ENCODE measurements around the gene BCL11B. TPM values are rescaled to one million over a fixed set of nuclear protein-coding genes. Genes with fewer than 3 reads are reported as not detected.

BCL11B gene
- total RNA-seq, 1 donor from 2014 or later: 48.2 TPM

DNA sequence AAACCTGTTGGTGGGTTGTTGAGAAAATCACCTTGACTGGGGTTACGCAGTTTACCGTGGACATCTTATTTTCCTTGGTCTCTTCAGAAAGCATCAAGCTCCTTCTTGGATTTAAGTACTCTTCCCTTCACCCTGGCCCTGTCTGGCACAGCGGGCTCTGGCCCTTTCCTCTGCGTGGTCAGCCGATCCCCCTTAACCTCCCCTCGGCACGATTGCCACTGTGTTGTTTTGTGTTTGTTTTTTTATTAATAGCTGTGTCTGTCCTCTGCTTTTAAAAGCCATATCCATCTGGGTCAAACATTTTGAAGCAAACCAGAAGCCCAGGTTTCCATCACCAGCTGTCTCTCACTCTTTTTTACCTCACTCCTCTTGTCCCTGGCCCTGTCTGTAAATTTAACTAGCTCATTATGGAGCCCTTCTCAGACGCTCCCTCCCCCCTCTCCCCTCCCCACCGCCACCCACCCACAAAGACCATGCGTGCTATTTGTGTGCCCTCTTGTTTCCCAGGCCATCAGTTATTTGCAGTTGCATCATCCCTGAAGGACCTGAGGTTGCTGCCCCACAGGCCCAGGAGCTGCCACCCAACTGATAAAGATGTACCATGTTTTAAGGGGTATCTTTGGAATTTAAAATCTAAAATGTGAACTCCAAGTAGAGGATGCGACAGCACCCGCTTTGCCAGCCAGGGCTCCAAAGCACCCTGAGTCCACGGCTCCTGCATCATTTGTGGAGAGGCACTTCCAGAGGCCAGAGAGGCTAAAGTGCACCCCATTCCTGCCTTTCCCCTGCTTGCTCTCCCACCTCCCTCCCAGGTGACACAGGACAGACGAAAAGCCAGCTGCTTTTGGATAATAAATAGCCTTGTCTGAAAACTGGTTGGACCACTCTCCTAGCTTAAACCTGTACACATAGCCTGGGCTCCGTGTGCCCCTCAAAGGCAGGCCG is 3.9 kb downstream of the BCL11B start:
- Mint-ChIP-seq H3K4me3 (peak overlapping the region; percentile 91), H3K27me3 (no peaks in the 10 kb centered on the region), H3K4me1 (peaks cover 60% of the 10 kb centered on the region), H3K36me3 (ENCODE audit: low read depth) (peaks cover 38% of the 10 kb centered on the region), H3K27ac (peak overlapping the region; percentile 99), H3K9me3 (no peaks in the 10 kb centered on the region)
- peak; percentile 72 for DNase-seq
- intact Hi-C loops (cut with micrococcal nuclease): loop anchor here (2.0 to 10.0 kb wide), 3 partner anchors 335 to 1561 kb away; no protein-coding TSS in a partner anchor

DNA sequence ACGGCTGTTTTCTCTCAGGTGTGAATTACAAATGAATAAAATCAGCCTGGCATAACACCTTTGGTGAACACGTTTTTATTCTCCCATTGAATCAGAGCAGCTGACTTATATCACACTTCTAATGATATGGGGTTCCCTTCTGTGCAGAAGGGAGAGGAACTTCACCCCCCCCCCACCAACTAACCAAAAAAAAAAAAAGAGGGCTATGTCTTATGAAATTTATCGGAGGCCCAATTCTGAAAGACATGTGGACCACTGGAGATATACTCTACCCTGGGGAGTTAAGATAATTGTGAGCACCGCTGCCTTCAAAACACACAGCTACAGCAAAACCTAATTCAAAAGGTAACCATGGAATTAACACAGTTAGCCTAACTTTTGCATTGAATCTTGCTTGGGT is 4.6 kb downstream of the BCL11B start:
- H3K36me3 Mint-ChIP-seq (ENCODE audit: low read depth): peaks cover 44% of the 10 kb centered on the region
- peak overlapping the region; percentile 91 for H3K4me3 Mint-ChIP-seq
- intact Hi-C loops (cut with micrococcal nuclease): loop anchor here (2.0 to 10.0 kb wide), 3 partner anchors 335 to 1560 kb away; no protein-coding TSS in a partner anchor
- no peaks in the 10 kb centered on the region for H3K27me3 Mint-ChIP-seq
- H3K4me1 Mint-ChIP-seq: peaks cover 60% of the 10 kb centered on the region
- DNase-seq: no peak
- no peaks in the 10 kb centered on the region for H3K9me3 Mint-ChIP-seq
- peak overlapping the region; percentile 99 for H3K27ac Mint-ChIP-seq

DNA sequence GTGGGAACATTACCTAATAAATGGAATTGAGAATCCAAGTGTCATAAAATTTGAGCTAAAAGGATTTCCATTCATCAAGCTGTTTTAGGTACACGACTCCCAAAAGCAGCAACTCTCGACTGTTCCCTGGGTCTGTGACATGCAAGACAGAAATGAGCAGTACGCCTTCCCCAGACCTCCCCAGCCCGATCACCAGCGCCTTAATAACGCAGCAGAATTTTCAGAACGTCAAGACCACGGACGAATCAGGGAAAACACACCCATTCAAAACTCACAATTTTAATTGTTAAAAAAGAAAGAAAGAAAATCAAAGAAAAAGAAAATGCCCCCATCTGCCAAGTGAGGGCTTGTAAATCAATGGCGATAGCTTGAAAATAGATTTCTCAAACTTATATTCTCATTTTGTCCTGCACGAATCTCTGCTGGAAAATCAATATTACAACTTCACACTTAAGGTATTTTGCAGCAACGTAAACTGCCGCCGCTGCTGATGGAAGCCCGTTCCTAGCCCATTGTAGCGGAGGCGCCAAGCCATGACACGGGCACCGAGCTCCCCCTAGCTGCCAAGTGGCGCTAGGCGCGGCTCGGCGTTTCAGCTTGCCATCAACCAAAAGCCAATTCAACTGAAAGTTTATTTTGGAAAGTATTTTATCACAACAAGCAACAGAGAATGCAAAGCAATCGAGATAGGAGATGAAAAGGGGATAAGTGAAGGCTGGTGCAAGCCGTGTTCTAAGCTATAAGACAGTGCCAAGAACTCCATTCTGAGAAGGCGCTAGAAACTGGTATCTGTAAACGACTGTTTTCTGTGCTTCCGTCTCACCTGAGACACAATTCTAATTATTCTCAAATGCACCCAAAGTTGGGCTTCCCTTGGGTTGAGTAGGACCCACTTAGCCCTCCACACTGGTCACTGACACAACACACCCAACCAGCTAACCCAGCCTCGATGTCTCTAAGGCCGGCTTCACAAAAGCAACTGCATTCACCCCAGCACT is 5.5 kb downstream of the BCL11B start:
- H3K9me3 Mint-ChIP-seq: no peaks in the 10 kb centered on the region
- H3K4me1 Mint-ChIP-seq: peaks cover 65% of the 10 kb centered on the region
- intact Hi-C loops (cut with micrococcal nuclease): loop anchor here (1.0 to 10.0 kb wide), 4 partner anchors 334 to 1559 kb away; no protein-coding TSS in a partner anchor
- peak overlapping the region; percentile 91 for H3K4me3 Mint-ChIP-seq
- peak overlapping the region; percentile 99 for H3K27ac Mint-ChIP-seq
- peaks cover 50% of the 10 kb centered on the region for H3K36me3 Mint-ChIP-seq (ENCODE audit: low read depth)
- no peaks in the 10 kb centered on the region for H3K27me3 Mint-ChIP-seq
- DNase-seq: peak; percentile 97

DNA sequence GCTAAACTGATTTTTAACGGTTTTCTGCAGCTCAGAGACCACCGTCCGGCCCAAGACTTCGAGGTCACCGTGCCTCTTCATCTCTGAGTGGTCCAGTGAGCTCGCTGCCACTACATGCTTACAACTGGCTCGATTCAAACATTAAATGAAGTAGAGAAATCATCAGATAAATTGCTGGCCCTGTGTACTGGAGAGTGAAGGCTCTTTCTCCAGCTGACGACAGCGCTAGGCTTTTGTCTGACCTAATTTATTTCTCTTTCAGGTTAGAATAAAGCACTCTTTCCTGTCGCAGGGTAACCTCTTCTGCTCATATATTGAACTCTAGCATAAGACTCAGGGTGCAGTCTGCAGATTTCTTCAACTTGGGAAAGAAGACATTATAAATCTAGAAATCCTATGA is 6.4 kb downstream of the BCL11B start:
- Mint-ChIP-seq H3K27me3 (no peaks in the 10 kb centered on the region), H3K4me3 (peak overlapping the region; percentile 91), H3K27ac (peak overlapping the region; percentile 99), H3K4me1 (peaks cover 74% of the 10 kb centered on the region), H3K9me3 (no peaks in the 10 kb centered on the region), H3K36me3 (ENCODE audit: low read depth) (peaks cover 50% of the 10 kb centered on the region)
- intact Hi-C loops (cut with micrococcal nuclease): loop anchor here (2.0 to 10.0 kb wide), 4 partner anchors 73 to 1558 kb away; no protein-coding TSS in a partner anchor
- peak; percentile 75 for DNase-seq

DNA sequence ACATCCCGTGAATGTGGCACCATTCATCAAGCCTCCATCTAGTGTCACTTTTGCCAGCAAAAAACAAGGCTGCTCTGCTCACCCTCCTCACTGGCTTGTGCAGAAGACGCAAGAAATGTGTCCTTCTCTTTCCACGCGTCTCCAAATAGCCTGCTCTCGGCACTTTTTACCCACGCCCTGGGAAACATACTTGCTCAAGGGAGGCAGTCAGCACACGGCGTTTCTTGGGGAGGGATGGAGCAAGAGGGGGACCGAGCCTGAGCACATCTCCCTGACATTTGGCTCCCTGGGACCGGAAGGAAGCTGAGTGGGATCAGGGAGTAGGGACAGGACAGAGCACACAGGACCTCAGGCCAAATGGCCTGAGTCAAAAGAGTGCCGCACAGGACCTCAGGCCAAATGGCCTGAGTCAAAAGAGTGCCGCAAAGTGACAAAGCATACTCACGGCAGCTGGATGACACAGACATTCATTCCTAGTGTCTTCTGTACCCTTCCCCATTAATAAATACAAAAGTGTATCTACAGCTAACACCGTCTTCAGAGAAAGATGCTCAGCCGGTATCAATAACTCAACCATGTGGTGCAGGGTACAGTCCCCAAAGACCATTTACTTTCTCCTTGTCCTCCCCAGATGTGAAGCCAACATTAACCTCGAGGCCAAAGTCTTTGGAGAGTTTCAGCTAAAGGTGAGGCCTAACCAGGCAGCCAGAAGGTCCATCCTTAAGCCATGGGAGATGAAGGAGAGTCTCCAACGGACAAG is 7.1 kb downstream of the BCL11B start:
- Mint-ChIP-seq H3K9me3 (no peaks in the 10 kb centered on the region), H3K27me3 (no peaks in the 10 kb centered on the region), H3K4me3 (peak overlapping the region; percentile 91), H3K27ac (peak overlapping the region; percentile 99), H3K4me1 (peaks cover 81% of the 10 kb centered on the region), H3K36me3 (ENCODE audit: low read depth) (peaks cover 47% of the 10 kb centered on the region)
- DNase-seq: peak; percentile 76
- intact Hi-C loops (cut with micrococcal nuclease): loop anchor here (2.0 to 10.0 kb wide), 4 partner anchors 72 to 1558 kb away; no protein-coding TSS in a partner anchor

DNA sequence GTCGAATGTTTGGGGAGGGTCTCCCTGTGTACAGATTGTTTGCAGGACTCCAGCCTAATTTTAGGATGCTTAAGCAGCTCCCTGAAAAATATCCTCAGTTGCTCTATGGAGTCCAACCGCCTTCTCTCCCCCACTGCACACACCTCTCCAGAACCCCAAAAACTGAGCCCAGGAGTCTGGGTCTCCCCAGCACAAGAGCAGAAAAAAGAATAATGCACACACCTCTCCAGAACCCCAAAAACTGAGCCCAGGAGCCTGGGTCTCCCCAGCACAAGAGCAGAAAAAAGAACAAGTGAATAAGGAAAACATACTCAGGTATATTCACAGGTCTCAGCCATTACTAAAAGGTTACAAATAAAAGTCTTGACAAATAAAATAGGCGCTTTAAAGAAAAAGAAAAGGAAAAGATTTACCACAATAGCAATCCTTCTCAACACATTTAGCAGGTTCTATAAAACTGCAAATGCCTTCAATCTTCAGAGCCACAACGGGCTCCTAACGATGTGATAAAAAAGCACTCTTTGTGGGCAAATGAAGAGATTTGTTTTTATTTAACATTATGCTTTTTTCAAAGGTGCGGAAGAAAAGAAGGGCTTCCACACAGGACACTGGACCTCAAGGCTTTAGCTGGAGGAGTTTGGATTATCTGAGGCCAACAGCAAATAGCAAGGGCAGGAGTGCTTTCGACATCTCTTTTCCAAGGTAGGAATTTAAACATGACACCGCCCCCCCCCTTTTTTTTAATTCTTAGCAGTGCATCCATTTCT is 8.2 kb downstream of the BCL11B start:
- Mint-ChIP-seq H3K27me3 (no peaks in the 10 kb centered on the region), H3K9me3 (no peaks in the 10 kb centered on the region), H3K4me3 (peak overlapping the region; percentile 91), H3K36me3 (ENCODE audit: low read depth) (peaks cover 46% of the 10 kb centered on the region), H3K27ac (peak overlapping the region; percentile 99), H3K4me1 (peaks cover 91% of the 10 kb centered on the region)
- intact Hi-C loops (cut with micrococcal nuclease): loop anchor here (1.0 to 10.0 kb wide), 4 partner anchors 16 to 829 kb away; no protein-coding TSS in a partner anchor
- DNase-seq: peak; percentile 61

DNA sequence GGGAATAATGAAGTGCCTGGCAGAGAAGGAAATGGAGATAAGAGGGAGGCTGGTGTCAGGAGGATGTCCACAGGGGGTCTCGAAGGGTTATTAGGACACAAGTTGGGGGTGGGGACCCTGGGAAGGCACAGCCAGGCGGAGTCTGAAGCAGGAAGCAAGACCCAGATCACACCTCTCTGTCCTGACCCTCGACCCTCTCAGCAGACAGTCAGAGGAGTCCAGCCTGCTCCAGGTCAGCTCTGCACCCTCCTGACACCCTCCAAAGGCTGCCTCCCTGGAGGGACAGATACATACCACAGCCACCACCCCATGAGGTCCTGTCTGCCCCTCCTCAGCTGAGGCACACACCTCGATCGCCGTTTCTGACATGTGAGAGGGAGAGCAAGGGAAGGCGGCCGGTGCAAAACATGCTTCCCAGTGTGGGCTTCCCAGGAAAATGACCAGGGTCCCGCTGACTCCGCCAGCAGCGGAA is 9.0 kb downstream of the BCL11B start:
- peak overlapping the region; percentile 91 for H3K4me3 Mint-ChIP-seq
- intact Hi-C loops (cut with micrococcal nuclease): loop anchor here (1.0 to 10.0 kb wide), 4 partner anchors 9 to 828 kb away; partner anchors contain the start of gene BCL11B
- H3K9me3 Mint-ChIP-seq: no peaks in the 10 kb centered on the region
- peaks cover 44% of the 10 kb centered on the region for H3K36me3 Mint-ChIP-seq (ENCODE audit: low read depth)
- DNase-seq: peak; percentile 76
- H3K4me1 Mint-ChIP-seq: peaks cover 92% of the 10 kb centered on the region
- H3K27ac Mint-ChIP-seq: peak overlapping the region; percentile 99
- no peaks in the 10 kb centered on the region for H3K27me3 Mint-ChIP-seq

DNA sequence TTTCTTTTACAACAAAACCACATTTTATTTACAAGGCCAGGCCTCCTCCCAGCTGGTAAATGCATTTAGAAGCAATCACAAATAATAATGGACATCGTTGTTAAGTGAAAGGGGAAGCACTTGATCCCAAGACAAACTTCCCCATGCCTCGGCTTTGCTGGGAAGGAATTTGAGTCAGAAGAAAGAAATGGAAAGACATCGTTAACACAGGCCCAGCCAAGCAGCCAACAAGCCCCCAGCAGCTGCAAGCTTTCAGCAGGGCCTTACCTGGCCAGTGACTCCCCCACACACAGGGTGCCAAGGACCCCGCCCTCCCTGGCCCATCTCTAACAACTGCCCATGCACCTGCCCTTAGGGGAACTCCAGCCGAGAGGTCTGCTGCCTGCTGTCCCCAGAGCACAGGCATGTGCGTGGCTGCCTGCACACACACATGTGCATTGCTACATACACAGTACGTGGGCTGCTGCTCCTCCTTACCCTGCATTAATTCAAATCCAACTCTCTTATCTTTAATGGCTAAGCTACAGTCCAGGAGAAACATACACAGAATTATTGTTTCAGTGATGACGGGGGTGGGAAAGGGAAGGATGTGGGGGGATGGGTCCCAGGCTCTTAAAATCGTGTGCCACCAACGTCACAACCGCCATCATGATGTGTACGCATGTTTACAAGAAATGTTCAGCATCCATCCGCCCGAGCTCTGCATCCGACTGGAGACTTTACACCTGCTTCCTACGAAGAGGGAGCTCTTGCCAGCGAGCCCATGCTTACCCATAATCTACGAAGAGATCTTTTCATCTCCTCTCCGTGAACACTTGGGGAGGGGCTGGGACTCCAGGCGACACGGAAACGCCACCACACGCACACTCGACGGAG is 9.8 kb downstream of the BCL11B start:
- DNase-seq: peak; percentile 95
- Mint-ChIP-seq H3K36me3 (ENCODE audit: low read depth) (peaks cover 43% of the 10 kb centered on the region), H3K4me1 (peaks cover 92% of the 10 kb centered on the region), H3K27ac (peak overlapping the region; percentile 99), H3K4me3 (peak overlapping the region; percentile 91), H3K27me3 (no peaks in the 10 kb centered on the region), H3K9me3 (no peaks in the 10 kb centered on the region)
- intact Hi-C loops (cut with micrococcal nuclease): loop anchor here (1.0 to 10.0 kb wide), 3 partner anchors 10 to 827 kb away; partner anchors contain the start of gene BCL11B

DNA sequence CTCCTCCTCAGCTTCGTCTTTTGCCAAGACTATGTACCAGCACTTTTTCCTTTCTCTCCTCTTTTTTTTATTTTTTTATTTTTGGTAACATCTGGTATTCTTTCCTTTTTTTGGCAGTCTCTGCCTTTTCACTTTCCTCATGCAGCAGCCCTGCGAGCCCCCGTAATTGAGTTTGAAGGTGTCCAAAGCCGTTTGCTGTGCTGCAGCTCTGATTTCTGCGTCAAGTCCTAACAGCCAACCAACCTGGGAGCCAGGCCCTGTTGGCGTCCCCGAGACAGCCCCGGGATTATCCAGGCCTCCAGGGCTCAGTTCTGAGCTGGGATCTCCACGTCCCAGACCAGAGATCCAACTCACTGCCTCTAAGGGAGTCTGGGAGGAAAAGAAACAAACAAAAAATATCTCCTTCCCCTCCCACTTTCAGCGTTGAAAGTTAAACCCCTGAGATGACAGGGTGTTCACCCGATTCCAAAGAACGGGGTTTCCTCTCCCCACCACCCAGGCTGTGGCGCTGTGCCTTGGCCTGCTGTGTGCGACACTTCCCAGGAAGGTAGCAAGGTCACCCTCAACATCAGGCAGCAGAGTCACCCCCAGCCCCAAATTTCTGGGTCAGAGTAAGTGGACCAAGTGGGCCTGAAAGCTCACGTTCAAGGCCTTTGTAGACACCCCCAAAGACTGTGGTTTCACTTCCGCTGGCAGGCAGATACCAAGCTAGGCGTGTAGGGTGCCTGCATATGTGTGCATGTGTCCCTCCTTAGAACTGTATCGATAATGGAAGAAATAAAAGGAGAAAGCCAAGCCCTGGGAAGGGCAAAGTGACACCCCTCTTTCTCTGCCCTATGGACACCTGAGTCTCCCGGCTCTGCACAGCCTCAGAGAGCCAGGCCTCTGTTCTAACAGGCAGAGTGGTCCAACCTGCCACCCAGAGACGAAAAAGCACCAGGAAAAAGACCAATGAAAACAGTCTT is 11.1 kb downstream of the BCL11B start:
- peak overlapping the region; percentile 99 for H3K27ac Mint-ChIP-seq
- peaks cover 46% of the 10 kb centered on the region for H3K36me3 Mint-ChIP-seq (ENCODE audit: low read depth)
- peaks cover 92% of the 10 kb centered on the region for H3K4me1 Mint-ChIP-seq
- peak; percentile 91 for DNase-seq
- H3K4me3 Mint-ChIP-seq: peak overlapping the region; percentile 91
- no peaks in the 10 kb centered on the region for H3K9me3 Mint-ChIP-seq
- no peaks in the 10 kb centered on the region for H3K27me3 Mint-ChIP-seq
- intact Hi-C loops (cut with micrococcal nuclease): loop anchor here (10.0 kb wide), 1 partner anchor 826 kb away; no protein-coding TSS in a partner anchor

DNA sequence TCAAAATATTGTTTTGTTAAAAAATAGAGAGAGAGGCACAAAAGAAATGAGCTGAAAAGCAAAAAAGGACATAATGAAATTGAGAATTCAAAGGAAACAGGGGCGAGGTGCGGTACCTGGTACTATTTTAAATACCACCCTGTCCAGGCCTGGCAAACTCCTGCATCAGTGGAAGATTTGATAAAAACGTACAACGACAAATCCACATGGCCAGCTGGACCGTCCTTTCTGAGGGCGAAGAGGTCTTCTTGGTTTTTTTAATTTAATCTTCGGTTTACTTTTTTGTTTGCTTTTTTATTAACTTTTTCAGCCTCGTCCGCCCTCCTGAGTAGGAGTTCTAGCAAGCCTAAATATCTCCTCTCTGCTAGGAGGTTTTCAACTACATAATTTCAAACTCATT is 11.9 kb downstream of the BCL11B start:
- intact Hi-C loops (cut with micrococcal nuclease): loop anchor here (10.0 kb wide), 1 partner anchor 825 kb away; no protein-coding TSS in a partner anchor
- peak overlapping the region; percentile 99 for H3K27ac Mint-ChIP-seq
- H3K27me3 Mint-ChIP-seq: no peaks in the 10 kb centered on the region
- peaks cover 47% of the 10 kb centered on the region for H3K36me3 Mint-ChIP-seq (ENCODE audit: low read depth)
- DNase-seq: peak; percentile 59
- no peaks in the 10 kb centered on the region for H3K9me3 Mint-ChIP-seq
- H3K4me1 Mint-ChIP-seq: peaks cover 92% of the 10 kb centered on the region
- peak overlapping the region; percentile 91 for H3K4me3 Mint-ChIP-seq

All from activated CD4-positive, alpha-beta T cell treated with anti-CD3 and anti-CD28 coated beads, Interleukin-2, amount 10 ng/mL, durations not matched to agents 24 days and 14 days (primary cell).